HFFc6 (cell line): Measurements from ENCODE around the gene IL23R. TPM values are rescaled to one million over a fixed set of nuclear protein-coding genes. Genes with fewer than 3 reads are reported as not detected.
"Not testable (repeated sequence)": the region's sequence is repeated elsewhere in the genome, so short reads cannot be mapped to it uniquely, and the experiment has no call there.

Experiments used
- DNase-seq: peaks from one replicate; pipeline ENCODE4 v3.0.0-alpha.2; 2018
- H3K27ac Mint-ChIP-seq: 2 replicates; pipeline ENCODE4 v1.8.0; 2020; ENCODE audit warnings: mild to moderate bottlenecking, mixed read lengths
- H3K27me3 Mint-ChIP-seq: 2 replicates; pipeline ENCODE4 v1.8.0; 2021; ENCODE audit warnings: mild to moderate bottlenecking, moderate library complexity, mixed read lengths; ENCODE audit not compliant: insufficient read depth
- H3K36me3 Mint-ChIP-seq: 2 replicates; pipeline ENCODE4 v1.8.0; 2021; ENCODE audit warnings: low read depth, mixed read lengths
- H3K4me1 Mint-ChIP-seq: 2 replicates; pipeline ENCODE4 v1.8.0; 2020; ENCODE audit warnings: low read depth, mixed read lengths
- H3K4me3 Mint-ChIP-seq: 2 replicates; pipeline ENCODE4 v1.8.0; 2020; ENCODE audit warnings: mild to moderate bottlenecking, moderate library complexity, mixed read lengths
- H3K9me3 Mint-ChIP-seq: 2 replicates; pipeline ENCODE4 v1.8.0; 2020; ENCODE audit warnings: mild to moderate bottlenecking, mixed read lengths
- CTCF ChIP-seq: fragments of 200-600 bp; sonication (generic); IDR thresholded peaks from 2 replicates; pipeline ENCODE4 v1.5.0; 2021; ENCODE audit warnings: antibody characterized with exemption, mild to moderate bottlenecking
- total RNA-seq, 6 experiments: library from RNA; stranded (reverse); fragmentation: NEBNext Ultra II Directional; extraction: Animal tissue kit (Norgen Biotek cat#: 25700); gene quantifications; 2 replicates in 1 of 6; 3 replicates in 5 of 6; pipeline ENCODE4 v1.2.3, GENCODE V29; 2021

The IL23R gene
- total RNA-seq, 6 experiments from 2014 or later: not detected

GRCh38 chr1:67143966-67144365, 22.3 kb upstream of the IL23R start:
- DNase-seq: no peak
- Mint-ChIP-seq H3K27ac (no peak overlapping the region), H3K4me1 (peaks cover 11% of the 10 kb centered on the region), H3K4me3 (no peak overlapping the region), H3K36me3 (no peaks in the 10 kb centered on the region), H3K27me3 (peaks cover 2% of the 10 kb centered on the region), H3K9me3 (no peaks in the 10 kb centered on the region)
- no peak for TF ChIP-seq CTCF

- Mint-ChIP-seq H3K27me3 (peaks cover 2% of the 10 kb centered on the region), H3K4me3 (no peak overlapping the region), H3K27ac (no peak overlapping the region), H3K4me1 (peaks cover 17% of the 10 kb centered on the region), H3K9me3 (no peaks in the 10 kb centered on the region), H3K36me3 (no peaks in the 10 kb centered on the region)
- TF ChIP-seq CTCF: peak; percentile 71
- DNase-seq: no peak
Observed at GRCh38 chr1:67144696-67145095, 21.6 kb upstream of the IL23R start.

GRCh38 chr1:67146101-67146500, 20.2 kb upstream of the IL23R start:
- no peak for TF ChIP-seq CTCF
- H3K4me1 Mint-ChIP-seq: peaks cover 17% of the 10 kb centered on the region
- no peak overlapping the region for H3K27ac Mint-ChIP-seq
- H3K4me3 Mint-ChIP-seq: no peak overlapping the region
- no peaks in the 10 kb centered on the region for H3K9me3 Mint-ChIP-seq
- DNase-seq: no peak
- H3K27me3 Mint-ChIP-seq: peaks cover 2% of the 10 kb centered on the region
- H3K36me3 Mint-ChIP-seq: no peaks in the 10 kb centered on the region

DNA sequence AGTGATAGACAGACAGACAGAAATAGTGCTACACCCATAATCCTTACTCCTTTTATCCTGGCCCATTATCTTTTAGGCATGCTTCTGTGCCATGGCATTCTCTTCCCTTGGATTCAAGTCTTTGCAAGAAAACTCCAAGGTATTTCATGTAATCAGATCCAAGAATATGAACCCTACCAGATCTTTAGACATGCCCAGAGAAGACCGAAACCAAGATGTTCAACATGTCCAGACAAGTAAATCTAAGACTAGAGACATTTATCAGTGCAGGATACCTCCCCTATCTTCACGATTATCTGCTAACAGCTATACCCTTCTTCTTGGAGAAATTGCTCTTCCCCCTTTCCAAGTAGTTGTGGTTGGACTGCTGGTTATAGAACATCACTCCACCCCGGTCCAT, 19.7 kb upstream of the IL23R start:
- no peak overlapping the region for H3K27ac Mint-ChIP-seq
- H3K36me3 Mint-ChIP-seq: no peaks in the 10 kb centered on the region
- peaks cover 17% of the 10 kb centered on the region for H3K4me1 Mint-ChIP-seq
- peaks cover 2% of the 10 kb centered on the region for H3K27me3 Mint-ChIP-seq
- TF ChIP-seq CTCF: no peak
- H3K4me3 Mint-ChIP-seq: no peak overlapping the region
- no peaks in the 10 kb centered on the region for H3K9me3 Mint-ChIP-seq
- no peak for DNase-seq

GRCh38 chr1:67147973-67148372, 18.3 kb upstream of the IL23R start:
- not testable (repeated sequence) for H3K27me3 Mint-ChIP-seq, DNase-seq, H3K9me3 Mint-ChIP-seq, H3K4me3 Mint-ChIP-seq, H3K36me3 Mint-ChIP-seq, H3K27ac Mint-ChIP-seq
- peaks cover 17% of the 10 kb centered on the region for H3K4me1 Mint-ChIP-seq

DNA sequence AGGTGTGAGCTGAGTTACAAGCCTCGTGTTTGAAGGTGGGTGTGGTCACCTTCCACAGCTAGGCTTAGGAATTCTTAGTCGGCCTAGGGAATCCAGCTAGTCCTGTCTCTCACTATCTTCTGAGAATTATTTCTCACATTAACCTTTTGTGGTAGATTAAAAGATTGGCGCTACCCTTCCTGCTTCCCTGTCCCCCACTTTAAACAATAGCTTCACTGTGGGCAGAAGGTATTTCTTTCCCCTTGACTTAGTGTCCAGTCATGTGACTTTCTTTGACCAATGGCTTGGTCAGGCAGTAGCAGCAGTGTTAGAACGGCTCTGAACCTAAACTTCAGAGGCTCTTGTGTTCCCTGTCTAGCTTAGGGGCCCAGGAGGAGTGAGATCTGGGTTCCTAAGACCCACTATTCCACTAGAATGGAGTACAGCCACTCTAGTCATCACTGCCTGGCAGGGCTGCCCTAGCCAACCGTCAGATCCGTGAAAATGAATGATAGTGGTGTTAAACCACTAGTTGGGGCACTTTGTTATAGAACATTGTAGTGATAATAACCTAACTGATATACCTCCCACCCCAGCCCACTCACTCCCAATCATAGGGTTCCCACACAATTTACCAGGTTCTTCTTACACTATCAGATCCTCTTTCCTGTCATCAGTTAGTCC, 17.6 kb upstream of the IL23R start:
- no peaks in the 10 kb centered on the region for H3K9me3 Mint-ChIP-seq
- no peaks in the 10 kb centered on the region for H3K36me3 Mint-ChIP-seq
- peaks cover 17% of the 10 kb centered on the region for H3K4me1 Mint-ChIP-seq
- no peak for TF ChIP-seq CTCF
- H3K27ac Mint-ChIP-seq: peak overlapping the region; percentile 45; the same call in 1 of the 2 replicates
- peak overlapping the region; percentile 23; the same call in 1 of the 2 replicates for H3K4me3 Mint-ChIP-seq
- peaks cover 6% of the 10 kb centered on the region for H3K27me3 Mint-ChIP-seq
- no peak for DNase-seq
